ENCODE data around the gene DCUN1D2.
A peak's percentile ranks its signal among the peaks of the same experiment; 100 is the strongest.
"Not testable (repeated sequence)": the region's sequence is repeated elsewhere in the genome, so short reads cannot be mapped to it uniquely, and the experiment has no call there.

DCUN1D2 gene

DNA sequence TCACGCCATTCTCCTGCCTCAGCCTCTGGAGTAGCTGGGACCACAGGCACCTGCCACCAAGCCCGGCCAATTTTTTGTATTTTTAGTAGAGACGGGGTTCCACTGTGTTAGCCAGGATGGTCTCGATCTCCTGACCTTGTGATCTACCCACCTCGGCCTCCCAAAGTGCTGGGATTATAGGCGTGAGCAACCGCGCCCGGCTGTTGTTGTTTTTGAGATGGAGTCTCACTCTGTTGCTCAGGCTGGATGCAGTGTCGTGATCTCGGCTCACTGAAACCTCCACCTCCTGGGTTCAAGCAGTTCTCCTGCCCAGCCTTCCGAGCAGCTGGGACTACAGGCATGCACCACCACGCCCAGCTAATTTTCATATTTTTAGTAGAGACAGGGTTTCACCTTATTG, 31.9 kb upstream of the DCUN1D2 start:
- H3K4me3 ChIP-seq, H3K27ac ChIP-seq: not testable (repeated sequence)

DNA sequence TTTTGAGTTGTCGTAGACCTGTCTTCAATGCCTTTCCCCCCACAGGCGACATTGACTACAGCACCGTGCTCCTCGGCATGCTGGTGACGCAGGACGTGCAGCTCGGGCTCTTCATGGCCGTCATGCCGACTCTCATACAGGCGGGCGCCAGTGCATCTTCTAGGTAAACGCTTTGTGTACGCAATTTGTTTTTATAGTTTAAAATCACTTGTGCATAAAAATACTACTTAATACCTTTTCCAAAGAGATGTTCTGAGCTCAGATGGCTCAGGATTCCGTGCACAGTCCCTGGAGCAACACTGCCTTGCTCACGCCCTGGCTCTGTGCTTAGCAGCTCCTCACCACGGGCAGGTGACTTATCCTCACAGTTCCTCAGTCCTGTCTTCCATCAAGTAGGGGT, 30.1 kb upstream of the DCUN1D2 start:
- no peak overlapping the region for H3K4me3 ChIP-seq

GRCh38 chr13:113519556-113519955, 29.0 kb upstream of the DCUN1D2 start:
- Histone ChIP-seq H3K27ac (no peak overlapping the region), H3K4me3 (no peak overlapping the region)

More for the DNA sequence above, 30.1 kb upstream of the DCUN1D2 start:
- no peak overlapping the region for H3K27ac ChIP-seq

GRCh38 chr13:113518076-113518803, 27.7 kb upstream of the DCUN1D2 start:
- Histone ChIP-seq H3K27ac (no peak overlapping the region), H3K4me3 (no peak overlapping the region)

- Histone ChIP-seq H3K4me3 (no peak overlapping the region), H3K27ac (no peak overlapping the region)
Observed at GRCh38 chr13:113514847-113515246, 24.3 kb upstream of the DCUN1D2 start.

DNA sequence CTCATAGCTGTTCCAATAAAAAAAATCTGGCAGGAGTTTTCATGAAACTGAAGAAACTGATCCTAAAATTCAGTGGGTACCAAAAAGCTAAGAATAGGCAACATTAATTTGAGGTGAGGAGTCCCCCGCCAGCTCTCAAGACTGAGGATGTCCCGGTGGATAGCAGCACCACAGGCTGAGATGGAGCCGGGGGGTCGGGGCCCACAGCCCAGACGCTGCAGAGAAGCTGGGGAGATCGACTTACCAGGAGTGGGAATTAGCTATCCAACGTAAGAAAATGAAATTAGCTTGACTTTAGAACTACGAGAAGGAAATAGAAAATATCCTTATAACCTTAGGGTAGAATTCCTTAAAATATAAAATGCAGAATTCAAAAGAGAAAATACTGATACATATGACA, 23.2 kb upstream of the DCUN1D2 start:
- H3K27ac ChIP-seq, result no peak overlapping the region

GRCh38 chr13:113511361-113511760, 20.9 kb upstream of the DCUN1D2 start:
- no peak overlapping the region for H3K4me3 ChIP-seq
- no peak overlapping the region for H3K27ac ChIP-seq

More for the DNA sequence above, 23.2 kb upstream of the DCUN1D2 start:
- no peak overlapping the region for H3K4me3 ChIP-seq

DNA sequence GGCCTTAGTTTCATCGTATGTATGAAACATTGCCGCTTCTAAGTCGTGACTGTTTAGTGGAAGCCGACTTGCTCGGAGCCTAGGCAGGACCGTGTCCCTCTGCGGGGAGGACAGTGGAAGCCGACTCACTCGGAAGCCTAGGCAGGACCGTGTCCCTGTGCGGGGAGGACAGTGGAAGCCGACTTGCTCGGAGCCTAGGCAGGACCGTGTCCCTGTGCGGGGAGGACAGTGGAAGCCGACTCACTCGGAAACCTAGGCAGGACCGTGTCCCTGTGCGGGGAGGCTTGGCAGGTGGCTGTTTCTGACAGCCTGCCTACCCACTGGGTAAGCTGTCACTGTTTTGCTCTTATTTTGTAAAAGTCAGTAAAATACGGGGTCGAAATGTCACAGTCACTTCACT, 20.4 kb upstream of the DCUN1D2 start:
- H3K27ac ChIP-seq, result no peak overlapping the region

GRCh38 chr13:113509989-113510388, 19.5 kb upstream of the DCUN1D2 start:
- Histone ChIP-seq H3K27ac (no peak overlapping the region), H3K4me3 (no peak overlapping the region)

More for the DNA sequence above, 20.4 kb upstream of the DCUN1D2 start:
- no peak overlapping the region for H3K4me3 ChIP-seq

DNA sequence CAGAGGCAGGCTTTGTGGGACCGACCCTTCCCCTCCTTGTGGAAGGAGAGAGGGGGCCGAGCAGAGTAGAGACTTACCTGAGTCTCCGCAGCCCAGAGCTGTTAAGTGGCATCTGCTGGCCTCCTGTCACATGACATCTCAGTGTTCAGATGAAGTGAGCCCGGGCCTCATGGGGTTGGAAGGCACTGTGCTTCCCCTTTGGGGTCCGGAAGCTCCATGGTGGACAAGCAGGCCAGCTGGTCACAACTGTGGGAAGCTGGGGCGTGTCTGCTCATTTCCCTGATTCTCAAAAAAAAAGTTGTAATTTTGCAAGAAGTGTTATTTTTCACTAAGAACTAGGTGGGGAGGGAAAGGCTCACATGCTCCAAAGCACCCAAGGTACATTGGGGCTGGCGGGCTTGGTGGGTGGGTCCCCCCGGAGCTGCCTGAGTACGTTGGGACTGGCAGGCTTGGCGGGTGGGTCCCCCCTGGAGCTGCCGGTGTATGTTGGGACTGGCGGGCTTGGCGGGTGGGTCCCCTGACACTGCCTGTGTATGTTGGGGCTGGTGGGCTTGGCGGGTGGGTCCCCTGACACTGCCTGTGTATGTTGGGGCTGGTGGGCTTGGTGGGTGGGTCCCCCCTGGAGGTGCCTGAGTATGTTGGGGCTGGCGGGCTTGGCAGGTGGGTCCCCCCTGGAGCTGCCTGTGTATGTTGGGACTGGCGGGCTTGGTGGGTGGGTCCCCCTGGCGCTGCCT, 18.2 kb upstream of the DCUN1D2 start:
- H3K4me3 ChIP-seq, result no peak overlapping the region
- H3K27ac ChIP-seq, result peak overlapping the region in 2 of 21 experiments; percentile 6 to 21

GRCh38 chr13:113507505-113508345, 17.2 kb upstream of the DCUN1D2 start:
- peak overlapping the region in 1 of 21 experiments; percentile 67 for H3K27ac ChIP-seq
- H3K4me3 ChIP-seq, result no peak overlapping the region

DNA sequence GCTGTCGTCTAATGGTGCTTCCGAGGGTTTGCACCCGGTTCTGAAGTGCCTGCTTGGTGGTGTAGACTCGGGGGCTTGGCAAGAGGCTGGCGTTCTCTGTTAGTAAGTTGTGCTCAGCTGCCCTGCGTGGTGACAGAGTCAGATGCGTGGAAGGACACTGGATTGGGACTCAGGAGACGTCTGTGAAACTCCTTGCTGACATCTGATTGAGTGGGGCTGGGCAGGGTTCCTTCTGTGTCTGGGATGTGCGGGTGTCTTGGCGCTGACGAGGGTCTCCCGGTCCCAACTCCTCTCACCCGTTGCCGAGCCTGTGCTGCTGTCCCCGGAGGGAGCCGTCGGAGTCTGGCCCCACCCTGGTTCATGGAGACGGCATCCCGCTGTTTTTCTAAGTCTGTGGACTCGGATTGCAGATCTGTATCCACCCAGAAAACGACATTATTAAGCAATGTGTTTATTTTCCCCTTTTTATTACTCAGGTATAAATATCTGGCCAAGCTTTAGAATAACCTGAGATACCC, 16.4 kb upstream of the DCUN1D2 start:
- peak overlapping the region in 1 of 21 experiments; percentile 67 for H3K27ac ChIP-seq
- no peak overlapping the region for H3K4me3 ChIP-seq

GRCh38 chr13:113506025-113506685, 15.6 kb upstream of the DCUN1D2 start:
- H3K27ac ChIP-seq, result no peak overlapping the region
- no peak overlapping the region for H3K4me3 ChIP-seq

GRCh38 chr13:113502686-113503085, 12.2 kb upstream of the DCUN1D2 start:
- H3K4me3 ChIP-seq, result no peak overlapping the region
- H3K27ac ChIP-seq, result peak overlapping the region in 1 of 21 experiments; percentile 5

DNA sequence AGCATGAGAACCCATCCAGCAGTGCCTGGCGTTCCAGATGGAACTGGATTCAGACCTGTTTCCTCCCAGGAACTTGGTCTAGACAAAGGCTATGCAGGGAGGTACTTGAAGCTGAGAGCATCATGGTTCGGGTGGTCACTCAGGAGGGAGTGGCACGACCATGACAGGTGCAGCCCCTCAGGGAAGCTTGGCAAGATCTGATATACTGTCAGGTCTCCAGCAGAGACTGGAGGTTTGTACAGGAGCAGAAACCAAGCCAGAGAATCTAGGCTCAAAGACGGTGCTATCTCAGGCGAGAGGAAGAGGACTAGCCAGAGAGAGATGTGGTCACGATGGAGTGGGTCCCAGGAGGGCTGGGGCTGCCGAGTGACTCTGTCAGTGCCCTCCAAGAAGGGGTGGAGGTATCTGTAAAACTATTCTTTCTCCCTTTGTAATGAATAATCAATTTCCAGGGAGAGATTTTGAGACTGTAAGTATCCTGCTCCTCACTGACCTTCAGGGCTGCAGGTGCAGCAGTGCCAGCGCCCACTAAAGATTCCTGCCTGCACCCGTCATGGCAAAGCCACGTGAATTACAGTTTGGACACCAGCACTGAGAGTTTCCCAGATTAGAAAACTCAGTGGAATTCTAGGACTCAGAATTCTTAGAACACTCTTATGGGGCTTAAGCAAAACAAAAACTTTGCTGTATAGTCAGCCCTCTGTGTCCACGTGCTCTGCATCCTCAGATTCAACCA, 10.2 kb upstream of the DCUN1D2 start:
- Histone ChIP-seq H3K4me3 (no peak overlapping the region), H3K27ac (no peak overlapping the region)

- no peak overlapping the region for H3K27ac ChIP-seq
- H3K4me3 ChIP-seq, result no peak overlapping the region
Observed at GRCh38 chr13:113499936-113500335, 9.4 kb upstream of the DCUN1D2 start.

GRCh38 chr13:113498905-113499304, 8.4 kb upstream of the DCUN1D2 start:
- no peak overlapping the region for H3K4me3 ChIP-seq
- no peak overlapping the region for H3K27ac ChIP-seq

- H3K4me3 ChIP-seq, result no peak overlapping the region
- H3K27ac ChIP-seq, result no peak overlapping the region
Observed at GRCh38 chr13:113497217-113497616, 6.7 kb upstream of the DCUN1D2 start.

All from skin epidermis (tissue), 12 donors.